Activated CD8-positive, alpha-beta memory T cell treated with anti-CD3 and anti-CD28 coated beads, Interleukin-2, amount 10 ng/mL, durations not matched to agents 7 days and 5 days (primary cell): ENCODE measurements around the gene GADD45GIP1. TPM values are rescaled to one million over a fixed set of nuclear protein-coding genes. Genes with fewer than 3 reads are reported as not detected.

Experiments
- ATAC-seq: fragments of 150-1000 bp; cut with Tn5 transposase; one replicate; pipeline ENCODE4 v1.10.0; 2021; ENCODE audit warnings: moderate library complexity
- CTCF ChIA-PET: fragments of 350-600 bp; sonication (Branson Sonifier 250); formaldehyde crosslinking; loops from one replicate; lab custom pipeline; 2021; ENCODE audit warnings: antibody characterized with exemption; lab: Charles Lee
- DNase-seq: peaks from one replicate; pipeline ENCODE4 v3.0.0-alpha.2; 2020
- H3K27ac Mint-ChIP-seq: one replicate; pipeline ENCODE4 v1.8.0; 2021; ENCODE audit warnings: mild to moderate bottlenecking, mixed read lengths
- H3K27me3 Mint-ChIP-seq: one replicate; pipeline ENCODE4 v1.8.0; 2021; ENCODE audit warnings: mixed read lengths
- H3K36me3 Mint-ChIP-seq: one replicate; pipeline ENCODE4 v1.8.0; 2021; ENCODE audit warnings: mild to moderate bottlenecking, mixed read lengths
- H3K4me1 Mint-ChIP-seq: one replicate; pipeline ENCODE4 v1.8.0; 2021; ENCODE audit warnings: mixed read lengths
- H3K4me3 Mint-ChIP-seq: one replicate; pipeline ENCODE4 v1.8.0; 2021; ENCODE audit warnings: mild to moderate bottlenecking, moderate library complexity, mixed read lengths
- H3K9me3 Mint-ChIP-seq: one replicate; pipeline ENCODE4 v1.8.0; 2022; ENCODE audit warnings: low read depth, mixed read lengths
- total RNA-seq, 2 experiments: library from RNA; stranded (reverse); gene quantifications; one replicate each; pipeline ENCODE4 v1.2.3, GENCODE V29; 2021

The GADD45GIP1 gene
- total RNA-seq, 2 experiments from 2014 or later = 23.9 to 24.9 TPM

GRCh38 chr19:12949363-12950283, 7.4 kb downstream of the GADD45GIP1 start:
- Mint-ChIP-seq H3K9me3 (no peaks in the 10 kb centered on the region), H3K27ac (peak overlapping the region; percentile 74), H3K36me3 (peaks cover 56% of the 10 kb centered on the region), H3K27me3 (no peaks in the 10 kb centered on the region), H3K4me1 (peaks cover 55% of the 10 kb centered on the region), H3K4me3 (no peak overlapping the region)
- DNase-seq (no peak), ATAC-seq (no peak)
- CTCF ChIA-PET = interaction anchor here (0.7 to 2.3 kb wide), 3 partner anchors 16 to 112 kb away, joined by 3 to 13 read pairs (median 3); no protein-coding TSS in a partner anchor

- H3K4me1 Mint-ChIP-seq = peaks cover 53% of the 10 kb centered on the region
- H3K4me3 Mint-ChIP-seq = no peak overlapping the region
- H3K27ac Mint-ChIP-seq = no peak overlapping the region
- peaks cover 59% of the 10 kb centered on the region for H3K36me3 Mint-ChIP-seq
- no peaks in the 10 kb centered on the region for H3K9me3 Mint-ChIP-seq
- CTCF ChIA-PET = interaction anchor here (1.1 to 2.3 kb wide), 3 partner anchors 8 to 17 kb away, joined by 3 to 13 read pairs (median 5); partner anchors contain the start of gene GADD45GIP1
- DNase-seq (no peak), ATAC-seq (no peak)
- H3K27me3 Mint-ChIP-seq = no peaks in the 10 kb centered on the region
Observed at GRCh38 chr19:12948612-12949362, 8.2 kb downstream of the GADD45GIP1 start.

GRCh38 chr19:12947702-12948611, 9.1 kb downstream of the GADD45GIP1 start:
- no peak for DNase-seq
- H3K27me3 Mint-ChIP-seq = no peaks in the 10 kb centered on the region
- H3K9me3 Mint-ChIP-seq = no peaks in the 10 kb centered on the region
- H3K4me1 Mint-ChIP-seq = peaks cover 59% of the 10 kb centered on the region
- H3K4me3 Mint-ChIP-seq = no peak overlapping the region
- peak overlapping the region; percentile 0 for H3K27ac Mint-ChIP-seq
- peaks cover 66% of the 10 kb centered on the region for H3K36me3 Mint-ChIP-seq
- CTCF ChIA-PET = interaction anchor here (0.6 to 1.3 kb wide), 3 partner anchors 9 to 78 kb away, joined by 3 to 5 read pairs (median 3); partner anchors contain the start of gene GADD45GIP1
- ATAC-seq = no peak

- Mint-ChIP-seq H3K27ac (peak overlapping the region; percentile 97), H3K4me3 (peak overlapping the region; percentile 85), H3K27me3 (no peaks in the 10 kb centered on the region), H3K9me3 (no peaks in the 10 kb centered on the region), H3K4me1 (peaks cover 65% of the 10 kb centered on the region), H3K36me3 (peaks cover 70% of the 10 kb centered on the region)
- CTCF ChIA-PET = interaction anchor here (0.6 to 2.4 kb wide), 7 partner anchors 9 to 77 kb away, joined by 3 to 15 read pairs (median 3); partner anchors contain the start of gene GADD45GIP1
- ATAC-seq (no peak), DNase-seq (no peak)
Observed at GRCh38 chr19:12946731-12947496, 10.1 kb downstream of the GADD45GIP1 start.

- H3K4me1 Mint-ChIP-seq = peaks cover 65% of the 10 kb centered on the region
- ATAC-seq (peak; percentile 67), DNase-seq (peak; percentile 74)
- H3K9me3 Mint-ChIP-seq = no peaks in the 10 kb centered on the region
- no peaks in the 10 kb centered on the region for H3K27me3 Mint-ChIP-seq
- peaks cover 71% of the 10 kb centered on the region for H3K36me3 Mint-ChIP-seq
- CTCF ChIA-PET = interaction anchor here (0.9 to 2.4 kb wide), 6 partner anchors 8 to 61 kb away, joined by 3 to 15 read pairs (median 4); partner anchors contain the start of gene FARSA
- H3K27ac Mint-ChIP-seq = peak overlapping the region; percentile 97
- peak overlapping the region; percentile 85 for H3K4me3 Mint-ChIP-seq
Observed at GRCh38 chr19:12946092-12946721, 10.8 kb downstream of the GADD45GIP1 start.

GRCh38 chr19:12945479-12946091, 11.4 kb downstream of the GADD45GIP1 start, which contains the start of gene RAD23A:
Gene RAD23A (plus strand): TSS chr19:12945862. CDS start chr19:12945949, 87 bp downstream.
- CTCF ChIA-PET = interaction anchor here (1.0 to 2.4 kb wide), 3 partner anchors 12 to 60 kb away, joined by 3 to 15 read pairs (median 4); partner anchors contain the start of gene FARSA
- Mint-ChIP-seq H3K27ac (peak within 1 kb of the TSS; percentile 97), H3K27me3 (no peaks in the 10 kb centered on the region), H3K4me3 (peak within 1 kb of the TSS; percentile 85), H3K9me3 (no peaks in the 10 kb centered on the region), H3K36me3 (peaks cover 71% of the 10 kb centered on the region), H3K4me1 (peaks cover 67% of the 10 kb centered on the region)
- ATAC-seq (peak; percentile 83), DNase-seq (peak; percentile 99)

GRCh38 chr19:12944104-12944674, 12.8 kb downstream of the GADD45GIP1 start:
- Mint-ChIP-seq H3K27me3 (no peaks in the 10 kb centered on the region), H3K4me1 (peaks cover 72% of the 10 kb centered on the region), H3K27ac (peak overlapping the region; percentile 97), H3K36me3 (peaks cover 73% of the 10 kb centered on the region), H3K4me3 (no peak overlapping the region), H3K9me3 (no peaks in the 10 kb centered on the region)
- CTCF ChIA-PET = no interaction called here
- no peak for ATAC-seq
- DNase-seq = no peak

- Mint-ChIP-seq H3K36me3 (peaks cover 77% of the 10 kb centered on the region), H3K27me3 (no peaks in the 10 kb centered on the region), H3K27ac (peak overlapping the region; percentile 79), H3K4me1 (peaks cover 76% of the 10 kb centered on the region), H3K4me3 (peak overlapping the region; percentile 8), H3K9me3 (no peaks in the 10 kb centered on the region)
- ATAC-seq (no peak), DNase-seq (no peak)
- CTCF ChIA-PET = no interaction called here
Observed at GRCh38 chr19:12943437-12944044, 13.5 kb downstream of the GADD45GIP1 start.

GRCh38 chr19:12940897-12941296, 16.1 kb downstream of the GADD45GIP1 start:
- DNase-seq (no peak), ATAC-seq (no peak)
- Mint-ChIP-seq H3K9me3 (no peaks in the 10 kb centered on the region), H3K4me1 (peaks cover 75% of the 10 kb centered on the region), H3K36me3 (peaks cover 66% of the 10 kb centered on the region), H3K27me3 (no peaks in the 10 kb centered on the region), H3K4me3 (peak overlapping the region; percentile 100), H3K27ac (peak overlapping the region; percentile 95)
- CTCF ChIA-PET = interaction anchor here (0.8 to 1.4 kb wide), 3 partner anchors 8 to 56 kb away, joined by 3 to 7 read pairs (median 5); no protein-coding TSS in a partner anchor

GRCh38 chr19:12939975-12940423, 17.0 kb downstream of the GADD45GIP1 start:
- CTCF ChIA-PET = interaction anchor here (1.0 kb wide), 2 partner anchors 18 to 55 kb away, joined by 3 to 4 read pairs; no protein-coding TSS in a partner anchor
- no peak for ATAC-seq
- Mint-ChIP-seq H3K4me1 (peaks cover 72% of the 10 kb centered on the region), H3K4me3 (peak overlapping the region; percentile 100), H3K36me3 (peaks cover 58% of the 10 kb centered on the region), H3K27ac (peak overlapping the region; percentile 95), H3K9me3 (no peaks in the 10 kb centered on the region), H3K27me3 (no peaks in the 10 kb centered on the region)
- no peak for DNase-seq
